Measurements from ENCODE around the gene RNF112.

RNF112 gene

DNA sequence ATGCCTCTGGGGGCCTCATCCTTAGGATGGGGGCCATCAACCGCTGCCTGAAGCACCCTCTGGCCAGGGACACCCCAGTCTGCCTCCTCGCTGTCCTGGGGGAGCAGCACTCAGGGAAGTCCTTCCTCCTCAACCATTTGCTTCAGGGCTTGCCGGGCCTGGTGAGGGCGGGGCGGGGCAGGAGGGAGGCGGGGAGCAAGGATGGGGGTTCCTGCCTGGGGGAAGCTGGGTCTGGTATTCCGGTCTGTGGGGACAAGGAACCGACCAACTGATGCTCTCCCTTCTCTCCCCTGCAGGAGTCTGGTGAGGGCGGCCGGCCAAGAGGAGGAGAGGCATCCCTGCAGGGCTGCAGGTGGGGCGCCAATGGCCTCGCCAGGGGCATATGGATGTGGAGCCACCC is 2.0 kb downstream of the RNF112 start:
- H3K27ac Mint-ChIP-seq: no peak overlapping the region
- H3K9me3 Mint-ChIP-seq: no peaks in the 10 kb centered on the region
- DNase-seq (ENCODE audit: low spot score in 2 of 2): no peak
- H3K36me3 Mint-ChIP-seq: no peaks in the 10 kb centered on the region
- ATAC-seq: no peak
- H3K4me3 Mint-ChIP-seq: no peak overlapping the region
- H3K4me1 Mint-ChIP-seq: peaks cover 5% of the 10 kb centered on the region

DNA sequence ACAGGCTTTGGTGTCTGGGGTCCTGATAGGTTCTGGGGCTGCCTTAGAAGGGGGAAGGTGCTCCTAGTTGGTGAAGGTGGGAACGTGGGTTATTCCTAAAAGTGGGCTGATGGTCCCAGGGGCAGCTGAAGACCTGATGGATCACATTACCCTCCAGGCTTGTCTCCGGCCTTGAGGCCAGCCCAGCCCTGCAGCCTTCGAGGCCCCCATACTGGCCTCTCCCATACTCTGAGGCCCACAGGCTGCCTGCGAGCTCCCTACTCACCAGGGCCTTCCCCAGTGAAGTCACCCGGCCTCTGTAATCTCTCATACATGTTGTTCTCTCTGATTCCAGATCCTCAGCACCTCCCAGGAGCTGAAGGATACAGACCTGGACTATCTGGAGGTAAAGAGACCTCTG is 2.7 kb downstream of the RNF112 start:
- Mint-ChIP-seq H3K27ac (no peak overlapping the region), H3K4me1 (peaks cover 13% of the 10 kb centered on the region), H3K9me3 (no peaks in the 10 kb centered on the region), H3K36me3 (no peaks in the 10 kb centered on the region), H3K4me3 (no peak overlapping the region)
- ATAC-seq: no peak
- no peak for DNase-seq (ENCODE audit: low spot score in 2 of 2)

DNA sequence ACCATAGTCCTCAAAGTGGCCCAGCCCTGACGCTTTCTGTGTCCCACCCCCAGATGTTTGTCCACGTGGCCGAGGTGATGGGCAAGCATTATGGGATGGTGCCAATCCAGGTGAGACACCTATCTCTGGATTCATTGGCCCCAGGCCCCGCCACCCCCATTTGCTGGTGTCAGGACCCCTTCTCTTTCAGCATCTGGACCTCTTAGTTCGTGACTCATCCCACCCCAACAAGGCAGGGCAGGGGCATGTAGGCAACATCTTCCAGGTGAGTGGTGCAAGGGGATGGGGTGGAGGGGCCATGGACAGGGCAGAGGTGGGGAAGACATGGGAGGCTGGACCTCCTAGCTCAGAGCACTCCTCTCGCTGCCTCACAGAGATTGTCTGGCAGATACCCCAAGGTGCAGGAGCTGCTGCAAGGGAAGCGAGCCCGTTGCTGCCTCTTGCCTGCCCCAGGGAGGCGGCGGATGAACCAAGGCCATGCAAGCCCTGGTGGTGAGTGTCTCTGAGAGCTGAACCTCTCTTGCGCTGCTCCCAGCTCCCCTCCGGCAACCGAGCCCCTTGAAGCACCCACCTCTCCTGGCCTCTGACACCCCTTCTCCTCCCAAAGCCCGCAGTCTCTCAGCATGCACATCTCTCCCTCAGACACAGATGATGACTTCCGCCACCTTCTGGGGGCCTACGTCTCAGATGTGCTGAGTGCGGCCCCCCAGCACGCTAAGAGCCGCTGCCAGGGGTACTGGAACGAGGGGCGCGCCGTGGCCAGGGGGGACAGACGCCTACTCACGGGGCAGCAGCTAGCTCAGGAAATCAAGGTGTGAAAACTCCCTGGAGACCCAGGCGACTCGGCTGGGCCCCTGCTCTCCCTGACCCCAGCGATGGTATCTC is 3.6 kb downstream of the RNF112 start:
- Mint-ChIP-seq H3K4me1 (peaks cover 15% of the 10 kb centered on the region), H3K36me3 (no peaks in the 10 kb centered on the region), H3K27ac (no peak overlapping the region), H3K4me3 (no peak overlapping the region), H3K9me3 (no peaks in the 10 kb centered on the region)
- DNase-seq (ENCODE audit: low spot score in 2 of 2): no peak
- ATAC-seq: no peak

DNA sequence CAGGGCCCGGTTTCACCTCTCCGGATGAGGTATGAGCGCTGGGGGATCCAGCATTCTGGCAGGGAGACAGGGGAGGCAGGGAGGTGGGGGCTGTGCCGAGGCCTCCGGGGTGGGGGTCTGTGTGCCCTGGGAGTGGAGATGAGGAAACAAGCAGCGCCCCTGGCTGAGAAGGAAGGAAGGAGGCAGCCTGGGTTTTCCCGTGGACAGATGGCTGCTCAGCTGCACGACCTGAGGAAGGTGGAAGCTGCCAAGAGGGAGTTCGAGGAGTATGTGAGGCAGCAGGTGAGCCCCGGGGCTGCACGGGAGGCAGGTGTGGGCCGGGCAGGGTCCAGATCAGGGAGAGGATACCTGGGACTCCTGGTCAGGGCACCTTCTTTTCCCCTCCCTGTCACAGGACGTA is 4.3 kb downstream of the RNF112 start:
- ATAC-seq (no peak), DNase-seq (ENCODE audit: low spot score in 2 of 2) (no peak)
- Mint-ChIP-seq H3K4me1 (peaks cover 15% of the 10 kb centered on the region), H3K36me3 (no peaks in the 10 kb centered on the region), H3K27ac (no peak overlapping the region), H3K4me3 (no peak overlapping the region), H3K9me3 (no peaks in the 10 kb centered on the region)

DNA sequence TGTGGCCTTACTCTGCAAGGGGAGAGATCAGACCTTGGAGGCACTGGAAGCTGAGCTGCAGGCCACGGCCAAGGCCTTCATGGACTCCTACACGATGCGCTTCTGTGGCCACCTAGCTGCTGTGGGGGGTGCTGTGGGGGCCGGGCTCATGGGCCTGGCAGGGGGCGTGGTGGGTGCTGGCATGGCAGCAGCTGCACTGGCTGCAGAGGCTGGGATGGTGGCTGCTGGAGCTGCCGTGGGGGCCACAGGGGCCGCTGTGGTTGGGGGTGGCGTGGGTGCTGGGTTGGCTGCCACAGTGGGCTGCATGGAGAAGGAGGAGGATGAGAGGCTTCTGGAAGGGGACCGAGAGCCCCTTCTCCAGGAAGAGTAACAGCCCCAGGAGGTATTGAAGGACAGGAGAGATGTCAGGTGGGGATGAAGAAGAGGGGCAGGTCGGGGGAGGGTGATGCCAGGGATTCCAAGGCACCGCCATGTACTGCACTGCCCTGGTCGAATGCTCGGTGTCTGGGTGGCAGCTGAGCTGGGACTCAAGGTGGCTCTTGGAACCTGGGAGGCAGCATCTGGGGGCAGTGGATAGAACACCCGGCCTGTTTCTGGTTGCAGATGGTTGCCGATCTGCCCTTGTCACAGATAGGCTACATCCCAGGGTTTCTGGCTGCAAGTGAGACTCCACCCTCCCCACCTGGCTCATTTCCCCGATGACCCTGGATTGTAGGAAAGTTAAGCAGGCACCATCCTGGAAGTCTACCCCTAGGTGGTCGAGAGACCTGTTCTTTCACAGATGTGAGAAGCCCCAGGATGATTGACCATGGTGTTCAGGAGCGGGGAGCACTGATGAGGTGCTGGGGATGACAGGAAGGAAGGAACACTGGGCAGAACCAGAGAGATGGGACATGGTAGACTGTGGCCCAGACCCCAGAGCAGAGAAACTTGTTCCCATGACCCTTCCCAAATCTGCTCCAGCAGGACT is 5.1 kb downstream of the RNF112 start:
- no peak for ATAC-seq
- Mint-ChIP-seq H3K4me3 (no peak overlapping the region), H3K27ac (no peak overlapping the region), H3K9me3 (no peaks in the 10 kb centered on the region), H3K4me1 (peaks cover 15% of the 10 kb centered on the region), H3K36me3 (no peaks in the 10 kb centered on the region)
- no peak for DNase-seq (ENCODE audit: low spot score in 2 of 2)

DNA sequence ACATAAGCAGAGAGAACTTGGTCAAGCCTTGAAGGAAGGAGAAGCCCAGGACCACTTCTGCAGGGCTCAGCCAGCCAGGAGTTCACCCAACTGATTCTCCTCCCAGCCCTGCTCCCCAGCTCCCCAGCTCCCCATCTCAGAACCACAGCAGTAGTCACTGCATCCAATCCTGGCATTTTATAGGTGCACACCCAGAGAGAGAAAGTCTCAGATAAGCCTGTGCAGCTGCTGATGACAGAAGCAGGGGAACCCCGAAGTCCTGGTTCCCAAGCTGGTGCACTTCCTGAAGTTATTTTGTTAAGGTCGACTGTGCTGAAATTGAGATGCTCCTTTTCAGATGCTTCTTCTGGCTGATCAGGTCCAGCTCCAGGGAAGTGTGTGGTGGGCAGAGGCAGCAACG is 6.6 kb downstream of the RNF112 start:
- H3K4me3 Mint-ChIP-seq: no peak overlapping the region

DNA sequence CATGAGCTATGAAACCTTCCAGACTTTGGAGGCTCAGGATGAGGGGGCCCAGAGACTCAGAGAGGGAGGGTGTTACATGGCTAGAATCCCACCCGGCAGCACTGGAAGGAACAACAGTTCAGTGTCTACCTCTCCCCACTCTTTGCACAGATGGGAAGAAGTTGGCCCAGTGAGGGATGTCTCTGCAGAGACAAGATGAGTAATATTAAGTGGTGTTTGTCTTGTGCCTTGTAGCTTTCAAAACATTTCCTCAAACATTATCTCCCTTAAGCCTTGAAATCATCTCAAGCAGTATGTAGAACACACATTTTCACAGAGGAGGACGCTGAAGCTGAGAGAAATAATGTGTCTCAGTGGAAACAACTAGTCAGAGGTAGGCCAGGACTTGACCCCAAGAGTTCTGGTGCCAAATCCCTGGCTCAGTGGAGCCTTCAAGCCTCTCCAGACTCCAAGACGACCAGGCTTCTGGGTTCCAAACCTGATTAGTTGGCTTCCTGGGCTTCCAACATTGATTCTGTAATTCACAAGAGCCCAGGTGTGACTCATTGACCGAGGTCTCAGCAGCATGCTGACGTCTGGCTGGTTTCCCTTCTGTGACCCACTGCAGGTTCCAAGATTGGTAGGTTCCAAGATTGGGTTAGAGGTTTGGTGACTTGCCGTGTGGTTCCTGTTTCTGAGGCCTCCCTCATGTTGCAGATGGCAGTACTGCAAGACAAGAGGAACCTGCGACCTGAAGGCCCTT is 7.4 kb downstream of the RNF112 start:
- no peaks in the 10 kb centered on the region for H3K36me3 Mint-ChIP-seq
- peak overlapping the region; percentile 29 for H3K27ac Mint-ChIP-seq
- H3K4me1 Mint-ChIP-seq: peaks cover 15% of the 10 kb centered on the region
- H3K4me3 Mint-ChIP-seq: no peak overlapping the region
- H3K9me3 Mint-ChIP-seq: no peaks in the 10 kb centered on the region
- no peak for DNase-seq (ENCODE audit: low spot score in 2 of 2)
- ATAC-seq: peak; percentile 91

More for the DNA sequence above, 6.6 kb downstream of the RNF112 start:
- peak overlapping the region; percentile 29 for H3K27ac Mint-ChIP-seq
- no peaks in the 10 kb centered on the region for H3K36me3 Mint-ChIP-seq
- no peaks in the 10 kb centered on the region for H3K9me3 Mint-ChIP-seq
- peaks cover 15% of the 10 kb centered on the region for H3K4me1 Mint-ChIP-seq
- DNase-seq (ENCODE audit: low spot score in 2 of 2) (no peak), ATAC-seq (no peak)

DNA sequence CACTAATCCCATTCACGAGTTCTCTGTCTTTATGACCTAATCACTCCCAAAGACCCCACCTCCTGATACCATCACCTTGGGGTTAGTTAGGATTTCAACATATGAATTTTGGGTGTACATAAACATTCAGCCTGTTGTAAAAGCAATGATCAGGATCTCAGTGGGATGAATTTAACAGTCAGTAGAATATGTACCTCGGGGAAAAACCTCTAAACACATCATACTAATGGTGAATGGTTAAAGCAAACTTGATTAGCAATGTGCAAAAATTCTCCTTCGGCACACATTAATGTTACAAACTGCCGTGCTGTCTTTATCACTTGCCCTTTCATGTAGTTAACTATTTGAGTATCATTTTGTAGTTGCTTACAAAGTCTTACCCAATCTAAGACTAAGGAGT is 10.2 kb downstream of the RNF112 start:
- H3K4me3 Mint-ChIP-seq: no peak overlapping the region
- no peaks in the 10 kb centered on the region for H3K36me3 Mint-ChIP-seq
- ATAC-seq (no peak), DNase-seq (ENCODE audit: low spot score in 2 of 2) (no peak)
- no peak overlapping the region for H3K27ac Mint-ChIP-seq
- H3K4me1 Mint-ChIP-seq: peaks cover 15% of the 10 kb centered on the region
- H3K9me3 Mint-ChIP-seq: no peaks in the 10 kb centered on the region

DNA sequence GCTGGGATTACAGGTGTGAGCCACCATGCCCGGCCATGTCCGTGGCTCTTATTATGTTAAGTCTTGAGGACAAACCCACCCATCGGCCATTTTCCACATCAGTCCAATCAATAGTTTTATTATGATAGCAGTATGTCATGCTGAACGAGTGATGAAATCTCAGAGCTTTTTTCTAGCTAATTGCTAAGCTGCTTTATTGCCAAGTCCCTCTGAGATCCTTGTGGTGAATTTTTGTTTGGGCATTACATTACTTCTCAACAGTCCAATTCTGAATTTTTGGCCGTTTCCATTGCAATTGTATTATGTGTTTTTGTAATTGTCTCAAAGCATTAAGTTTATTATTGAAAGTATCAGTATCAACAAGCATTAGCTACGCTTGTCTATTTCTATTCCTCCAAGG is 10.9 kb downstream of the RNF112 start:
- H3K27ac Mint-ChIP-seq: no peak overlapping the region
- ATAC-seq: no peak
- H3K4me1 Mint-ChIP-seq: peaks cover 15% of the 10 kb centered on the region

DNA sequence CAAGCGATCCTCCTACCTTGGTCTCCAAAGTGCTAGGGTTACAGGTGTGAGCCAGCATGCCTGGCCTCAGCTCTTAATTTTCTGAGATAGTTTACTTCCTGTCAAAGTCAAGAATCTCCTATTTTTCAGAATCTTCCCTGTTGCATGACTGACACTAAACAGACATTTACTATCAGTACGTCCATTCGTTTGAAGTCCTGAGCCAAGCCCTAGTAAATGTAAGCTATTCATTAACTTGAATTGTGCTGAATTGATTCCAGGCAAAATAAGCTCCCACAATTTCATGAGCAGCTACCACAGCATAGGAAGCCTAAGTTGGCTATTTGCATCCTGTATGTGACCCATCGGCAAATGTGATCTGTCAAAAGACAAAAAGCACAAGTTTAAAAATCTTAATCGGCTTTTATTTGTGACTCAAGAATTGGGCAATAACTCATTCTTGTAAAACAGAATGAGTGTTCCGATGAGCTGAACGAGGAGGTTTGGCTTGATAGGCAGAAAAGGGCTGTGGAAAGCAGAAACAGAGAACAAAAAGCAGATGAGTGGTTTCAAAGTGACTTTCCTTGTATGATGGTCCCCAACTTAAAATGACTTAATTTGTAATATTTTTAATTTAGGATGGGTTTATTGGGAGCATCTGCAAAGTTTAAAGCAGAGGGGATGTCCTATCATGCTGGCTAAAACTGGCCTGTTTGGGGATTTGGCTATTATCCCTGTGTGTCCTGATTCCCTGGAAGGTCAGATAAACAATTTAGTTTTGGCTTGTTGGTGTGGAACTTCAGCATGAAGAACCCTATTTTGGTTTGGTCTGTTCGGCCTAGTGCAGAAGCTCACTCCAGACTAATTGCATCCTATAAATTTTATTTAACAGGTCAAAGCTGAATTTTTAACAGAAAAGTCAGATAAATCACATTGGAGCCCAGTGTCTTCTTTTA is 14.2 kb downstream of the RNF112 start:
- H3K9me3 Mint-ChIP-seq: no peaks in the 10 kb centered on the region
- ATAC-seq: peak; percentile 51
- H3K36me3 Mint-ChIP-seq: no peaks in the 10 kb centered on the region
- no peak overlapping the region for H3K4me3 Mint-ChIP-seq
- no peaks in the 10 kb centered on the region for H3K4me1 Mint-ChIP-seq
- no peak overlapping the region for H3K27ac Mint-ChIP-seq
- DNase-seq (ENCODE audit: low spot score in 2 of 2): no peak

More for the DNA sequence above, 10.9 kb downstream of the RNF112 start:
- DNase-seq (ENCODE audit: low spot score in 2 of 2): no peak
- Mint-ChIP-seq H3K36me3 (no peaks in the 10 kb centered on the region), H3K4me3 (no peak overlapping the region), H3K9me3 (no peaks in the 10 kb centered on the region)

DNA sequence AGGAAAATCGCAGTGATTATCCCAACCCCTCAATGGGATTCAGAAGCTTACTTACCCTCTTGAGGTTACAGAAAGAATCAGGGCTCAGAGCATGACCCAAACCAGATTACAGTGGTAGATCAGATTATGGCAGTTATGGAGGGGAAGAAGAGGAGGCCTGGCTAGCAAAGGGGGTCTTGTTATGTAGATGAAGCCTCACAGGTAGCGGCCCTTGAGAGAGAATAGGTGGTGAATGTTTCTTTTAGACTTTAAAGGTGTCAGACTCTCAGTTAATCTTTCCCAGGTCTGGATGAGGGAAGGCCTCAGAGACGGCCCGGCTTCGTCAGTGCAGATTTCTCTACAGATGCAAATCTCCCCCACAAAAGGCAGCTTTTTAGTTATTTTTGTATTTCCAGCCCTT is 15.6 kb downstream of the RNF112 start:
- no peak overlapping the region for H3K27ac Mint-ChIP-seq

DNA sequence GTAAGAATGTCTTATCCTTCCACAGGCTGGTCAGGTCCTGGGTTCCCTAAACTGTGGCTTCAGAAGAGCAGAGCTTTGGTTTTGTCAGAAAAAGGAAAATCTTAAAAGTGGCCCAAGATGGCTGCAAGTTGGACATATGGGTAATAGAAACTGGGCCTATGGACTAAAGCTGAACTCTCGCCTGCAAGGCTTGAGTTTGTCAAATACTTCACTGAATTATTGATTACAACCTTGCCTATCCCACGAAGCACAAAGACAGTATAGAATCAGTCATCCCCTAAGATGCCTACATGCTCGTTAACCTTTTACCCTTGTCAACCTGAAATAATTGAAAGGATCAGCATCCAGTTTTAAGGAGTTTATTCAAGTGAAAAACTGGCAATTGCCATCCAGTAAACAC is 20.7 kb downstream of the RNF112 start:
- H3K4me3 Mint-ChIP-seq: no peak overlapping the region
- ATAC-seq: no peak

More for the DNA sequence above, 15.6 kb downstream of the RNF112 start:
- DNase-seq (ENCODE audit: low spot score in 2 of 2) (no peak), ATAC-seq (no peak)
- H3K9me3 Mint-ChIP-seq: no peaks in the 10 kb centered on the region
- no peaks in the 10 kb centered on the region for H3K4me1 Mint-ChIP-seq
- H3K4me3 Mint-ChIP-seq: no peak overlapping the region
- H3K36me3 Mint-ChIP-seq: no peaks in the 10 kb centered on the region

DNA sequence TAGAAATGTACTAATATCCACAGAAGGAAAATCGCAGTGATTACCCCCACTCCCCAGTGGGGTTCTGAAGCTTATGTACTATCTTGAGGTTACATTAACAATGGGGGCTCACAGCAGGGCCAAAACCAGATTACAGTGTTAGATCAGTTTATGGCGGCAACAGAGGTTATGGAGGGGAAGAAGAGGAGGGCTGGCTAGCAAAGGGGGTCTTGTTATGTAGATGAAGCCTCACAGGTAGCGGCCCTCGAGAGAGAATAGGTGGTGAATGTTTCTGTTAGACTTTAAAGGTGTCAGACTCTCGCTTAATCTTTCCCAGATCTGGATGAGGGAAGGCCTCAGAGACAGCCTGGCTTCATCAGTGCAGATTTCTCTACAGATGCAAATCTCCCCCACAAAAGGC is 22.2 kb downstream of the RNF112 start:
- Mint-ChIP-seq H3K9me3 (no peaks in the 10 kb centered on the region), H3K27ac (no peak overlapping the region), H3K4me3 (no peak overlapping the region), H3K36me3 (no peaks in the 10 kb centered on the region), H3K4me1 (no peaks in the 10 kb centered on the region)
- no peak for DNase-seq (ENCODE audit: low spot score in 2 of 2)
- ATAC-seq: no peak

More for the DNA sequence above, 20.7 kb downstream of the RNF112 start:
- H3K36me3 Mint-ChIP-seq: no peaks in the 10 kb centered on the region
- DNase-seq (ENCODE audit: low spot score in 2 of 2): no peak
- H3K27ac Mint-ChIP-seq: no peak overlapping the region
- H3K4me1 Mint-ChIP-seq: no peaks in the 10 kb centered on the region
- no peaks in the 10 kb centered on the region for H3K9me3 Mint-ChIP-seq

DNA sequence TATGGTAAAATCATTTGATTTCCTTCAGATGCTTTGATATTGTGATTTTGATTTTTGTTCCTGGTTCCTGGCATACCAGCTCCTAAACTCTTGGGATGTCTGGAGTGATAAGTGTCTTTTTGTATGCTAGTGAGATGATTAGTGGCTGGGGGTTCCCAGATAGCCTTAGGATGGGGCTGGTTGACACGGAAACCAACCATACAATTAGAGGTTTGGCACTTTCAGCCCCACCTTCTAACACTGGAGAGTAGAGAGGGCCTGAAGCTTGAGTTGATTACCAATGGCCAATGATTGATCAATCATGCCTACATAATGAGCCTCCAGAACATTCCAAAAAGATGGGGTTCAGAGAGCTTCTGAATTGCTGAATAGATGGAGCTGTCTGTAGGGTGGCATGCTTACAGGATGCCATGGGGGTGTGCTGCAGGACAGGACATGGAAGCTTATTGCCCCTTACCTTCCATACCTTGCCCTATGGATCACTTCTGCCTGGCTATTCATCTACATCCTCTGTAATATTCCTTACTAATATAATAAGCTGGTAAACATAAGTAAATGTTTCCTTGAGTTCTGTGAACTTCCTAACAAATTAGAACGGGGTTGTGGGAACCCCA is 22.8 kb downstream of the RNF112 start:
- DNase-seq (ENCODE audit: low spot score in 2 of 2) (no peak), ATAC-seq (no peak)

More for the DNA sequence above, 22.8 kb downstream of the RNF112 start:
- Mint-ChIP-seq H3K4me1 (no peaks in the 10 kb centered on the region), H3K9me3 (no peaks in the 10 kb centered on the region), H3K36me3 (no peaks in the 10 kb centered on the region), H3K27ac (no peak overlapping the region), H3K4me3 (no peak overlapping the region)
